WI38 (cell line): ENCODE data around the gene MAN1C1.
A peak's percentile ranks its signal among the peaks of the same experiment; 100 is the strongest.

Experiments used
- H3K4me3 ChIP-seq: 2 replicates; pipeline ENCODE4 v1.5.1; 2011; ENCODE audit warnings: low read depth, mild to moderate bottlenecking, control low read depth, low read length
- CTCF ChIP-seq: IDR thresholded peaks from 2 replicates; pipeline ENCODE4 v1.5.1; 2012; ENCODE audit warnings: low read depth, mild to moderate bottlenecking, control low read depth, low read length

MAN1C1 gene

GRCh38 chr1:25738499-25738898 is 121.9 kb downstream of the MAN1C1 start:
- no peak for TF ChIP-seq CTCF
- no peak overlapping the region for H3K4me3 ChIP-seq

GRCh38 chr1:25739341-25739740 is 122.8 kb downstream of the MAN1C1 start:
- no peak overlapping the region for H3K4me3 ChIP-seq
- no peak for TF ChIP-seq CTCF

DNA sequence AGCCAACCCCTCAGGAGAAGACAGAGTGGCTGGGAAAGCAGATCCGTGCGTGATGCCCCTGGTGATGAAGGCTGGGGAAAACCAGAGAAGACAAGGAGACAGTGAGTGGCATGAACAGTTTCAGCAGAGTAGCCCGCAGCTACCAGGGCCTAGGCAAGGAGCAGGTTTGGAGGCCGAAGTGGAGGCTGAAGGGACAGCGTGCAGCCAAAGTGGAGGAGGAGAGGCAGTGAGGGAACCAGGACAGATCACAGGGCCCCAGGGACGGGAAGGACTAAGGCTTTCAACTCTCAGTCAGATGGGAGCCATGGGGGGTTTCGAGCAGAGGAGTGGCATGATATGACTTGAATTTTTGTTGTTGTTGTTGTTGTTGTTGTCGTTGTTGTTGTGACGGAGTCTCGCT is 123.5 kb downstream of the MAN1C1 start:
- no peak for TF ChIP-seq CTCF
- H3K4me3 ChIP-seq = no peak overlapping the region

GRCh38 chr1:25742316-25742715 is 125.7 kb downstream of the MAN1C1 start:
- TF ChIP-seq CTCF = no peak
- H3K4me3 ChIP-seq = no peak overlapping the region

DNA sequence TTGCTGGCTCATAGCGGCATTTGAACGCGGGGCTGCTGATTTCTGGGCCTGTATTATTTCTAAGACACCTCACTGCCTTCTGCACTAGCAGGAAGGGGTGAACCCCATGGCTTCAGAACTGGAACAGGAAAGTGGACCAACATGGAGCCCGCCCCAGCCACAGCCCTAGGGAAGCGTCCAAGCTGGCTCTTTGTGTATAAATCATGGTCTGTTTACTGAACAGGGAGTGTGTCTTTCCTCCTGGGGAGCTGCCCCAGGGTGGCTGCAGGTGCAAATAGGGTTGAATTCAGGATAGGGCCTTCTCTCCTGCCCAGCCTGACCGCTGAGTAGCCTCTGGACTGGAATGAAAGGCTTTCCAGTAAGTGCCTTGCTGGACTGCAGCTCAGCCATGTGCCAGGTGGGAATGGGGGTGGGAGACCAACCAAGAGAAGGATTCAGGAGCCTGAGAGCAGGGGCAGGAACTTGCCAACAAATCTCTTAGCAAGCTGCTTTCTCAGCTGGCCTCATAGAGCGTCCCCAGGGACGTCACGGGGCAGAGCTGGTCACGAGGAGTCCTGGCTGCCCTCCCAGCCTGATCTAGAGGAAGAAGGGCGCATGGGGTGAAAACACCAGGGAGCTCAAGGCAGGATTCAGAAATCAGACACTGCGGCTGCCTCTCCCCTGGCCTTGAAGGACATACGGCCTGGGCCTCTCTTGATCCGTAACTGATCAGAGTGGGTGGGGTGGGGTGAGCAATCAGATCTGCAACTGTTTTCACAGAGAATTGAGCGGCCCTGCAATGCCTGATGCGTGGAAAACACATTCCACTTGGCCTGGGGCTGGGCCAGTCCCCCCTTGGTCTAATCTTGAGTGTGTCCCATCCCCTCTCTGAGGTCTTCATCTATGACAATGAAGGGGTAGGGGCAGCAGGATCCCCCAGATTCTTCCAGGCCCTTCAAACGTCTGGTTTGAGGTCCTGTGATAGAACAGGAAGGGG is 126.9 kb downstream of the MAN1C1 start:
- no peak for TF ChIP-seq CTCF
- no peak overlapping the region for H3K4me3 ChIP-seq

GRCh38 chr1:25744140-25744581 is 127.6 kb downstream of the MAN1C1 start:
- peak; percentile 54 for TF ChIP-seq CTCF
- H3K4me3 ChIP-seq = no peak overlapping the region

DNA sequence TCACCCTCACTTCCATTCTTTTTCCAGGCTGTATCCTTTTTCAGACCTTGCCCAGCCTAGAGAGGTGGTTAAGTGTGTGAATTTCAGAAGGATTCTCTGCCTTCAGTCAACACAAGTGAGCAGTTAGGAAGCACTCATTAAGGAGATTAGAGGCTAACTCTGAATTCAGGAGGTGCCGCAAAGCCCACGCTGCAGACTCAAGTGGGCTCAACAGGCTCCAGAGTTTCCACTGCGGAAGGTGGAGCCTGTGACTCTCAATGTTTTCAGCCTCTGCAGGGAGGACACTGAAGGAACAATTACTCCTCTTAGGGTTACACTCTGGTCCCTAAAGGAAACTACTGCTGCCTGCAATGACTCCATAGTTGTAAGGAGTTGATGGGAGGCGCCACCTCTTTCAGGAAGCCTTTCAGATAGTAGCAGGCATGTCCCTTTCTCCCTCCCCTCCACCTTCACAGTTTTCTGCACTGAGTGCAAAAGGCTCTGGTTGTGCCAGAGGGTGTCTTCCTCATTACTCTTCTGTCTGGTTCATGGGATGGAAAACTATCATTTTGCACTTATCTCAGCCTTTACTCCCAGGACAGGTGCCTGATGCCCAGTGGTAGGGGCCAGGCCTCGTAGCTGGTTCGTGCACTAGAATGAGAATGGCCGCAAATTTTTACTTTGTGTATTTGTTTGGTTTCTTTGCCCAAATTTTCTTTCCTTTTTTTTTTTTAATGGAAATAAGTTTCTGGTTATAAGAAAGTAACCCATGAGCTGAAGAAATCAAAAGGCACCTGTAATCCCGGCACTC is 128.2 kb downstream of the MAN1C1 start:
- no peak for TF ChIP-seq CTCF
- H3K4me3 ChIP-seq = no peak overlapping the region
